ENCODE measurements around the gene CADPS.

The CADPS gene

GRCh38 chr3:62601238-62602070, 273.8 kb downstream of the CADPS start:
- peak; percentile 68 for DNase-seq (ENCODE audit: low read depth)
- TF ChIP-seq CTCF (conservative IDR thresholded peaks at IDR 0.05; ENCODE audit: low read length), result no peak

GRCh38 chr3:62600033-62600432, 275.2 kb downstream of the CADPS start:
- TF ChIP-seq CTCF (conservative IDR thresholded peaks at IDR 0.05; ENCODE audit: low read length), result no peak
- no peak for DNase-seq (ENCODE audit: low read depth)
- no peak overlapping the region for H3K4me3 ChIP-seq (ENCODE audit: low read length)

More at GRCh38 chr3:62601238-62602070, 273.8 kb downstream of the CADPS start:
- no peak overlapping the region for H3K4me3 ChIP-seq (ENCODE audit: low read length)

- TF ChIP-seq CTCF (conservative IDR thresholded peaks at IDR 0.05; ENCODE audit: low read length), result no peak
- no peak overlapping the region for H3K4me3 ChIP-seq (ENCODE audit: low read length)
- DNase-seq (ENCODE audit: low read depth), result no peak
These were observed 277.7 kb downstream of the CADPS start for GRCh38 chr3:62597491-62597890.

GRCh38 chr3:62592408-62592807, 282.8 kb downstream of the CADPS start:
- no peak for DNase-seq (ENCODE audit: low read depth)
- no peak for TF ChIP-seq CTCF (conservative IDR thresholded peaks at IDR 0.05; ENCODE audit: low read length)
- no peak overlapping the region for H3K4me3 ChIP-seq (ENCODE audit: low read length)

GRCh38 chr3:62589078-62589477, 286.1 kb downstream of the CADPS start:
- DNase-seq (ENCODE audit: low read depth), result no peak
- no peak for TF ChIP-seq CTCF (conservative IDR thresholded peaks at IDR 0.05; ENCODE audit: low read length)
- no peak overlapping the region for H3K4me3 ChIP-seq (ENCODE audit: low read length)

- DNase-seq (ENCODE audit: low read depth), result peak; percentile 99
- no peak overlapping the region for H3K4me3 ChIP-seq (ENCODE audit: low read length)
- TF ChIP-seq CTCF (conservative IDR thresholded peaks at IDR 0.05; ENCODE audit: low read length), result no peak
These were observed 287.6 kb downstream of the CADPS start for GRCh38 chr3:62587579-62588031.

- no peak for TF ChIP-seq CTCF (conservative IDR thresholded peaks at IDR 0.05; ENCODE audit: low read length)
- no peak overlapping the region for H3K4me3 ChIP-seq (ENCODE audit: low read length)
- DNase-seq (ENCODE audit: low read depth), result no peak
These were observed 288.0 kb downstream of the CADPS start for GRCh38 chr3:62587169-62587568.

Data from AG10803 (cell line).